Activated T-helper 2 cell treated with anti-CD3 and anti-CD28 coated beads, Interferon-gamma antibody, Interleukin-2, Interleukin-4, amounts not matched to agents 10 μg/mL and 5 μg/mL and 100 μg/mL, durations not matched to agents 14 hours and 24 hours and 36 hours (primary cell): Measurements from ENCODE around the gene PITRM1. TPM values are rescaled to one million over a fixed set of nuclear protein-coding genes. Genes with fewer than 3 reads are reported as not detected.
A peak's percentile ranks its signal among the peaks of the same experiment; 100 is the strongest.
"Not testable (repeated sequence)": the region's sequence is repeated elsewhere in the genome, so short reads cannot be mapped to it uniquely, and the experiment has no call there.

ENCODE experiments used
- DNase-seq: peaks from one replicate; pipeline ENCODE4 v3.0.0; 2021; ENCODE audit warnings: low spot score
- H3K27ac Mint-ChIP-seq: one replicate; pipeline ENCODE4 v1.8.0; 2021; ENCODE audit warnings: mixed read lengths
- H3K27me3 Mint-ChIP-seq: one replicate; pipeline ENCODE4 v1.8.0; 2021; ENCODE audit warnings: low read depth, mixed read lengths
- H3K36me3 Mint-ChIP-seq: one replicate; pipeline ENCODE4 v1.8.0; 2021; ENCODE audit warnings: low read depth, mixed read lengths
- H3K4me1 Mint-ChIP-seq: one replicate; pipeline ENCODE4 v1.8.0; 2021; ENCODE audit warnings: low read depth, mixed read lengths
- H3K4me3 Mint-ChIP-seq: one replicate; pipeline ENCODE4 v1.8.0; 2021; ENCODE audit warnings: low read depth, mild to moderate bottlenecking, moderate library complexity, mixed read lengths
- H3K9me3 Mint-ChIP-seq: one replicate; pipeline ENCODE4 v1.8.0; 2021; ENCODE audit warnings: mixed read lengths
- intact Hi-C: fragments of 100-400 bp; cut with micrococcal nuclease; formaldehyde crosslinking; loops from one replicate; pipeline ENCODE4 v1.15.1; 2023
- total RNA-seq: library from RNA; stranded (reverse); gene quantifications from 2 replicates; pipeline ENCODE4 v1.2.3, GENCODE V29; 2022

The PITRM1 gene, protein sequence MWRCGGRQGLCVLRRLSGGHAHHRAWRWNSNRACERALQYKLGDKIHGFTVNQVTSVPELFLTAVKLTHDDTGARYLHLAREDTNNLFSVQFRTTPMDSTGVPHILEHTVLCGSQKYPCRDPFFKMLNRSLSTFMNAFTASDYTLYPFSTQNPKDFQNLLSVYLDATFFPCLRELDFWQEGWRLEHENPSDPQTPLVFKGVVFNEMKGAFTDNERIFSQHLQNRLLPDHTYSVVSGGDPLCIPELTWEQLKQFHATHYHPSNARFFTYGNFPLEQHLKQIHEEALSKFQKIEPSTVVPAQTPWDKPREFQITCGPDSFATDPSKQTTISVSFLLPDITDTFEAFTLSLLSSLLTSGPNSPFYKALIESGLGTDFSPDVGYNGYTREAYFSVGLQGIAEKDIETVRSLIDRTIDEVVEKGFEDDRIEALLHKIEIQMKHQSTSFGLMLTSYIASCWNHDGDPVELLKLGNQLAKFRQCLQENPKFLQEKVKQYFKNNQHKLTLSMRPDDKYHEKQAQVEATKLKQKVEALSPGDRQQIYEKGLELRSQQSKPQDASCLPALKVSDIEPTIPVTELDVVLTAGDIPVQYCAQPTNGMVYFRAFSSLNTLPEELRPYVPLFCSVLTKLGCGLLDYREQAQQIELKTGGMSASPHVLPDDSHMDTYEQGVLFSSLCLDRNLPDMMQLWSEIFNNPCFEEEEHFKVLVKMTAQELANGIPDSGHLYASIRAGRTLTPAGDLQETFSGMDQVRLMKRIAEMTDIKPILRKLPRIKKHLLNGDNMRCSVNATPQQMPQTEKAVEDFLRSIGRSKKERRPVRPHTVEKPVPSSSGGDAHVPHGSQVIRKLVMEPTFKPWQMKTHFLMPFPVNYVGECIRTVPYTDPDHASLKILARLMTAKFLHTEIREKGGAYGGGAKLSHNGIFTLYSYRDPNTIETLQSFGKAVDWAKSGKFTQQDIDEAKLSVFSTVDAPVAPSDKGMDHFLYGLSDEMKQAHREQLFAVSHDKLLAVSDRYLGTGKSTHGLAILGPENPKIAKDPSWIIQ
- total RNA-seq: 76.4 and 84.5 TPM in 2 replicates

DNA sequence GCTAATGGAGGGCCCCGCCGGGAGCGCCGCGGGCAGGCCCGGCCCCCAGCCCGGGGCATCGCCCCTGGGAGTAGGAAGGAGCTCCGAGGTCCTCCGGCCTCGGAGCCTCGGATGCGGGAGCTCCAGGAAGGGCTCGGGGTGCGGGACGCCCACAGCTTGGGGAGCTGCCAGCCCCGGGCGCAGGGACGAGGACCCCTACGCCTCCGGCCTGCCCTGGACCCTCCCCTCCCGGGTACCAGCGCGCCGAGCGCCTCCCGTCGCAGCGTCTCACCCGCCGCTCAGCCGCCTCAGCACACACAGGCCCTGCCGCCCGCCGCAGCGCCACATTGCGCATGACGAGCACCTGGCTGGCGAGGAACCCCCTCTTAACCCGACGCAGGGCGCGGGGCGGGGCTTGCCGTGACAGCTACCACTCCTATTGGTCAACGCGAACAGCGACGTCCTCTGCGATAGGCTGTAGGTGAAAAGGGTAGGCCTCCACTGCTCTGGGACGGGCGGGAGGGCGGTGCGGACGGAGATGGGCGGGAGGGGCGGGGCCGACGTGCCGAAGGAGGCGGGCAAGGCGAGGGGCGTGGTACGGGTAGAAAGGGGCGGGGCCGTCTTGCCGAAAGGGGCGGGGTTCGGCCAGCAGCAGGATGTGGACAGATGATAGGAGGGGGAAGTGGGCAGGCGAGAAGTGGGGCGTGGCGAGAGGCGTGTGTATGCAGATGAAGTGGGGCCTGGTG lies at the start of gene PITRM1:
Gene PITRM1, minus strand, starts transcription at position 337 of the 725 bp plus-strand sequence. Its CDS starts 10 bp downstream, at position 327.
- peak; percentile 99 for DNase-seq
- H3K9me3 Mint-ChIP-seq: no peaks in the 10 kb centered on the region
- H3K27me3 Mint-ChIP-seq: peaks cover 28% of the 10 kb centered on the region
- H3K36me3 Mint-ChIP-seq: peaks cover 25% of the 10 kb centered on the region
- peak within 1 kb of the TSS; percentile 86 for H3K27ac Mint-ChIP-seq
- peak within 1 kb of the TSS; percentile 90 for H3K4me3 Mint-ChIP-seq
- intact Hi-C loops: loop anchor here (2.0 kb wide), 1 partner anchor 106 kb away; the partner anchor contains the start of gene PFKP
- H3K4me1 Mint-ChIP-seq: peaks cover 7% of the 10 kb centered on the region

DNA sequence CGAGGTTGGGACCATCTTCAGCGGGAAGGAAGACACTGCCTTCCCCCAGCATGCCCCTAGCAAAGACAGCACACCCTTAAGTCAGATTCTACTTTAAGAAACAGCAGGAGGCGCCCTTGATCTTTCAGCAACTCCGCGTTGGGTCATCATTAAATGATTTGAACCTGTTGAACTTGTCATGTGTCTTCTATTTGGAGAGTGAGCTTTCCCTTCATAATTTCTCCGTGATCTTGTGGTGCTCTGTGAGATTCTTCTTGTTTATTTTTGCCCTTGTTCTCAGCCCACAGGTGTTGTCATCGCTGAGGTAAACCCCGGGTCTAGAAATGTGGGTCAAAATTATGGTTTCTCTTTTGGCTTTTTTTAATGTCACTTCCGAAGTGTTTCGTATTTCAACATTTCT lies 49.5 kb upstream of the PITRM1 start:
- H3K27me3 Mint-ChIP-seq: peaks cover 22% of the 10 kb centered on the region
- intact Hi-C loops: loop anchor here (10.0 kb wide), 1 partner anchor 403 kb away; no protein-coding TSS in a partner anchor
- no peaks in the 10 kb centered on the region for H3K9me3 Mint-ChIP-seq
- no peaks in the 10 kb centered on the region for H3K36me3 Mint-ChIP-seq
- no peak overlapping the region for H3K27ac Mint-ChIP-seq
- peaks cover 2% of the 10 kb centered on the region for H3K4me1 Mint-ChIP-seq
- DNase-seq: no peak
- H3K4me3 Mint-ChIP-seq: no peak overlapping the region

DNA sequence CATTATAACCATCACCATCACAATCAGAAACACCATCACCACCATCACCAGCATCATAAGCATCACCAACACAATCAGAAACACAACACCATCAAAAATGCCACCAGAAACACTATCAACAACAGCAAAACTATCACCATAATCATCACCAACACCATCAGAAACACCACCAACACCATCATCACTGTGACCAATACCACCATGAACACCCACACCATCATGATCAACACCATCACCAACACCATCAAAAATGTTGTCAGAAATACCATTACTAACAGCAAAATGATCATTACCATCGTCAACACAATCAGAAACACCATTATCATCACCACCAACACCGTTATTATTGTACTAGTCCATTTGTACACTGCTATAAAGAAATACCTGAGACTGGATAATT lies 49.0 kb upstream of the PITRM1 start:
- not testable (repeated sequence) for H3K36me3 Mint-ChIP-seq, H3K27ac Mint-ChIP-seq, H3K9me3 Mint-ChIP-seq, DNase-seq, H3K4me1 Mint-ChIP-seq, H3K4me3 Mint-ChIP-seq
- peaks cover 18% of the 10 kb centered on the region for H3K27me3 Mint-ChIP-seq
- intact Hi-C loops: loop anchor here (10.0 kb wide), 1 partner anchor 403 kb away; no protein-coding TSS in a partner anchor

DNA sequence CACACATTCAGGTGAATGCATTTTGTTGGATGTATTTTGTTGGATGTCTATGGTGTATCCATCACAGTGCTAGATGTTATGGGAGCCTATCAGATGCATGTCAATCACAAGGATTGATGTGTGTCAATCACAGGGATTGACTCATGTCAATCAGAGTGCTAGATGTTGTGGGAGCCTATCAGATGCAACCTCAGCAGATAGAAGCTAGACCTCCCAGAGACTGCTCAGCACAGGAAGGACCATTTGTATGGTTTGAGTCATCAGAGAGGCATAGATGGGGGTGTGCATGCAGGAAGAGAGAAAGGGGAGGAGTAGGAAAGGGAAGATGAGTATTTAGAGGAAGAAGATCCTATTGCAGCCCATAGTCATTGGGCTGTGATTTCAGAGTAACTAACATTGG lies 48.3 kb upstream of the PITRM1 start:
- intact Hi-C loops: loop anchor here (10.0 kb wide), 1 partner anchor 404 kb away; no protein-coding TSS in a partner anchor
- no peak for DNase-seq
- no peak overlapping the region for H3K4me3 Mint-ChIP-seq
- H3K27me3 Mint-ChIP-seq: peaks cover 24% of the 10 kb centered on the region
- no peak overlapping the region for H3K27ac Mint-ChIP-seq
- H3K36me3 Mint-ChIP-seq: no peaks in the 10 kb centered on the region
- peaks cover 2% of the 10 kb centered on the region for H3K4me1 Mint-ChIP-seq
- H3K9me3 Mint-ChIP-seq: no peaks in the 10 kb centered on the region

DNA sequence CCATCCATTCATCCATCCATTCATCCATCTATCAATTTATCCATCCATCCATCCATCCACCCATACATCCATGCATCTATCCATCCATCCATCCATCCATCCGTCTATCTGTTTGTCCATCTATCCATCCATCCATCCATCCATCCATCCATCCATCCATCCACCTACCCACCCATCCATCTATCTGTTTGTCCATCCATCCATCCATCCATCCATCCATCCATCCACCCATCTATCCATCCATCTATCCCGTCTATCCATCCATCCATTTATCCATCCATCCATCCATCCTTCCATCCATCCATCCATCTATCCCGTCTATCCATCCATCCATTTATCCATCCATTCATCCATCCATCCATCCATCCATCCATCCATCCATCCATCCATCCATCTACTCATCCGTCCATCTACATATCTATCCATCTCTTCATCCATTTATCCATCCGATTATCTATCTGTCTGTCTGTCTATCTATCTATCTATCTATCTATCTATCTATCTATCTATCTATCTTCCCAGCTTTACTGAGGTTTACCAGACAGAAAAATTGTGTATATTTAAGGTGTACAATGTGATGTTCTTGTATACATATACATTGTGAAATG lies 46.5 kb upstream of the PITRM1 start:
- H3K4me1 Mint-ChIP-seq, H3K36me3 Mint-ChIP-seq, H3K27ac Mint-ChIP-seq, intact Hi-C loops, H3K4me3 Mint-ChIP-seq, DNase-seq, H3K9me3 Mint-ChIP-seq: not testable (repeated sequence)
- peaks cover 30% of the 10 kb centered on the region for H3K27me3 Mint-ChIP-seq

DNA sequence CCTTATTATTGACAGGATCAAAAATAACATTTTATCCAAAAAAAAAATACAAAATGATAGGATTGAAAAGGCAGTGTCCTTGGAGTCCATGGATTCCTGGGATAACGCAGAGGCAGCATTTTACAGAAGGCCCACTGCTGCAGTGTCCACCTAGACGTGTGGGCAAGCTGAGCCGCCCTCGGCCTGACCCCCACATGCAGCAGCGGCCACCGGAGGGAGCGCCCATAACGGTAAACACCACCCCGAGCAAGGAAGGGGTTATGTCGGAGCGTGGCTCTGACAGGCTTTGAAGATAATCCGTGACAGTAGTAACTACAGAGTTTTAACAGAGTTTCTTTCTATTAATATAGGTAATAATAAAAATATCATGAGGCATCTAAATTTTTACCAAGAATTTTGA lies 45.3 kb upstream of the PITRM1 start:
- Mint-ChIP-seq H3K9me3 (no peaks in the 10 kb centered on the region), H3K36me3 (no peaks in the 10 kb centered on the region), H3K27ac (no peak overlapping the region), H3K27me3 (peaks cover 37% of the 10 kb centered on the region), H3K4me3 (no peak overlapping the region), H3K4me1 (peaks cover 2% of the 10 kb centered on the region)
- DNase-seq: no peak
- intact Hi-C loops: no loop called here

DNA sequence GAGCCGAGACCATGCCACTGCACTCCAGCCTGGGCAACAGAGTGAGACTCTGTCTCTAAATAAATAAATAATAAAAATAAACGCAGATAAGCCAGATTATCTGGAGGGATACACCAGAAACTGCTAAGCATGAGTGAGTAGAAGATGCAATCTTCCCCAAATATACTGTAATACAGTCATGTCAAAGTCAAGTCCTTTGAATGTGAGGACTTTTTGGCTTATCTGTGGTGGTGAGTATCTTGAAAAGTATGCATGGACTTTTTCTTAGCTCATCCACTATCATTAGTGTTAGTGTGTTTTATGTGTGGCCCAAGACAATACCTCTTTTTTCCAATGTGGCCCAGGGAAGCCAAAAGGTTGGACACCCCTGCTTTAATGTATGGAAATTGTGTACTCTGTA lies 44.7 kb upstream of the PITRM1 start:
- Mint-ChIP-seq H3K36me3 (no peaks in the 10 kb centered on the region), H3K27ac (no peak overlapping the region), H3K4me3 (no peak overlapping the region), H3K27me3 (peaks cover 38% of the 10 kb centered on the region), H3K4me1 (peaks cover 2% of the 10 kb centered on the region), H3K9me3 (no peaks in the 10 kb centered on the region)
- DNase-seq: no peak
- intact Hi-C loops: no loop called here

DNA sequence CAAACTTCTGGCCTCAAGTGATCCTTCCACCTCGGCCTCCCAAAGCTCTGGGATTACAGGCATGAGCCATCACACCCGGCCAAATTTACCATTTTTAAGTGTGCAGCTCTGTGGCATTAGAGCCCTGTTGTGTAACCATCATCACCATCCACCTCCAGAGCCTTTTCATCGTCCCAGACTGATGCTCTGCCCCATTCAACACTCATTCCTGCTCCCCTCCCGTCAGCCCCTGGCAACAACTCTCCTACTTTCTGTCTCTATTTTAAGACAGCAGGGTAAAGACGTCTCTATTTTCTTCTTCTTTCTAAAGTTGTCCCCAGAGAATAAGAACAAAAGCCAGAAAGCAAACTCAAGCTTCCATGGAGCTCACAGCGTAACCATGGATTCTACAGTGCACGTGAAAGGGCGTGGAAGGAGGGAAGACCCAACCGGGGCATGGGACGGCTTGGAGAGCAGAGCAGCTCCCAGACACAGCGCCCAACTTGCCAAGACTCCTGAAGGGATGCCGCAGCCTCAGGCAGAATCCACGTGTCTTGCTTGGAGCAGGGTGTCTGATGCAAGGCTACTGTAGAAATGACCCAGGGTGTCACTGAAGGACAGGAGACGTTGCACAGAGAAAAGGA lies 42.7 kb upstream of the PITRM1 start:
- Mint-ChIP-seq H3K4me3 (no peak overlapping the region), H3K4me1 (no peaks in the 10 kb centered on the region), H3K27ac (no peak overlapping the region), H3K9me3 (no peaks in the 10 kb centered on the region), H3K36me3 (no peaks in the 10 kb centered on the region), H3K27me3 (peaks cover 42% of the 10 kb centered on the region)
- DNase-seq: no peak
- intact Hi-C loops: no loop called here

DNA sequence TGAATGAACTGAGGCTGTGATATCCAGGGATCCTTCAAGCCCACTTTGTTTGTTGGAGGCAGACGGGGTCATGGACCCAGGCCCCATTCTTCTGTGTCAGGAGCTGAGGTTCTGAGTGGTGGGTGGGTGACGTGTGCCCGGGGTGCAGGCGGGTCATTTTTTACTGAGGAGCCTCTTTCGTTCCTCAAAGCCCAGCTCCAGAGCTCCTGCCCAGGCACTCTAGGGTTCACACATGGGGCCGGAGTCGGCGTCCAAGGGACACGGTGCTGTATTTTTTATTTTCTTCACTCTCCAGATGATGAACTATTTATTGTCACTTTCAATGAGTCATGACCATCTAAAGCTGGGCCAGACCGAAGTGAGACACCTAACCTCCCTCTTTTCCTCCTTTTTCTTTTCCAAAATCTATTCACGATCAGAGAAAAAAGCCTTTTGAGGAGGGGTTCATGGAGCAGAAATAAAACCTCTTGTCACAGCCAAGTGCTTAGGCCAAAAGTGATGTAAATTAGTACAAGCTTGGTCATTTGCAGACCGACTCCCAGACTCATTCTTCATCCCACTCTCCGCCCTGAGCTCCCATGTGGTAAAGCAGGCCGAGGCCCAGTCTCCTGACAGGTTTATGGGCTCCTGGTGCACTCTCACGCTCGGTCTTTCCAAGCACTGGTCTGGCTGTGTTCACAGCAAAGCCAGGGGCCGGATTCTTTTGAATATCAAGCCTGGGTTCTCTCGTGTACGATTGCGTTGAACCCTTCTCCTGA lies 41.4 kb upstream of the PITRM1 start:
- intact Hi-C loops: no loop called here
- no peak overlapping the region for H3K4me3 Mint-ChIP-seq
- no peaks in the 10 kb centered on the region for H3K36me3 Mint-ChIP-seq
- H3K9me3 Mint-ChIP-seq: no peaks in the 10 kb centered on the region
- DNase-seq: no peak
- no peak overlapping the region for H3K27ac Mint-ChIP-seq
- no peaks in the 10 kb centered on the region for H3K4me1 Mint-ChIP-seq
- peaks cover 47% of the 10 kb centered on the region for H3K27me3 Mint-ChIP-seq

DNA sequence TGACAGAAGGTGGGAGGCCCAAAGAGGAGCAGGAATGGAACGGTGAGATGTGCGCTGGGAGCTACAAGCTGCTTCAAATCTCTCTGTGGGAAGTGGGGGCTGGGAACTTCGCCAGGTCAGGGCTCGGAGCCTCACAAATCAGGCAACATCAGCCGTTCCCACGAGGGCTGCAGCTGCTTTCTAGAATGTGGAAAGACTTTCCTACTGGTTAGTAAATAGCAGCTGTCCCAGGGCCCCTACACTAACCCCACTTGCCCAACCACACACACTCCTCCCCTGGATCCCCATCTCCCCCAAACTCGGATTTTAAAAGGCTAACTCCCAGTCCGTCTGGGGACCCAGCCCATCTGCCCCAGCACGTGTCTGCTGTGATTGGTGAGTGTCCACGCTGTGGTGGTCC lies 40.6 kb upstream of the PITRM1 start:
- no peaks in the 10 kb centered on the region for H3K9me3 Mint-ChIP-seq
- no peak overlapping the region for H3K4me3 Mint-ChIP-seq
- intact Hi-C loops: no loop called here
- H3K27me3 Mint-ChIP-seq: peaks cover 49% of the 10 kb centered on the region
- no peak for DNase-seq
- H3K36me3 Mint-ChIP-seq: no peaks in the 10 kb centered on the region
- H3K27ac Mint-ChIP-seq: no peak overlapping the region
- H3K4me1 Mint-ChIP-seq: no peaks in the 10 kb centered on the region

DNA sequence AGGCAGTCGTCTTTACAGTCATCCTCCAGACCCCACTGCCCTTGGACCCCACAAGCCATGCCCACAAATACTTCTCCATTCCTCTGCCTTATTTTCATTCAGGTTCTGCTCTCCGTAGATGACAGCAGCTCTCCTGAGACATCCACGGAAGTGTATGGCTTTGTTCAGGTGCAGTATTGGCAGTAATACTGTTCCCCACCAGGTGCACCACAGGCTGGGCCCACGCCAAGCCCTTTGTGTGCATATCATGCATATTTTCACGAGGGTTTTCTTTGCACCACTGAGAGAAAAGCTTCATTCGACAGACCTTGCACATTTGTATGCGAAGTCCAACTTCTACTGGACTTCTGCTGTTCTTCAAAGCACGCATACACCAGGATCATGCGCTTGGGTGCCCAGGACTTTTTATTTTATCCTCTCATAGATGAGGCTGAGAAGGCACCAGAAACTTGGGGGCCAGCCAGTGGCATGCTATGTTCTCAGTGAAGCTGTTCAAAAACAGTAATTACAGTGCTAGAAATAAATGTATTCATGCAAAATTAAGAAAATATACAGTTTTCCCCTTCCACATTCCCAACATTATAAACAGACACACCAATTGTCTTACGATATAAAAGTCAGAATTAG lies 37.8 kb upstream of the PITRM1 start:
- no peaks in the 10 kb centered on the region for H3K9me3 Mint-ChIP-seq
- H3K36me3 Mint-ChIP-seq: no peaks in the 10 kb centered on the region
- H3K4me3 Mint-ChIP-seq: no peak overlapping the region
- no peaks in the 10 kb centered on the region for H3K4me1 Mint-ChIP-seq
- H3K27me3 Mint-ChIP-seq: peaks cover 65% of the 10 kb centered on the region
- intact Hi-C loops: no loop called here
- no peak for DNase-seq
- H3K27ac Mint-ChIP-seq: no peak overlapping the region
